H4 (cell line): Measurements from ENCODE around the gene RXRB. TPM values are rescaled to one million over a fixed set of nuclear protein-coding genes. Genes with fewer than 3 reads are reported as not detected.

ENCODE experiments used
- DNase-seq: peaks from one replicate; pipeline ENCODE4 v3.0.0-alpha.2; 2015; ENCODE audit warnings: low spot score
- total RNA-seq: library from RNA; depleted of rRNA; stranded (reverse); fragments of >200 nt; shearing (Covaris generic); gene quantifications from 2 replicates; pipeline ENCODE4 v1.2.3, GENCODE V29; 2014

The RXRB gene
- total RNA-seq, 1 experiment from 2014 or later: 7.8 TPM

DNA sequence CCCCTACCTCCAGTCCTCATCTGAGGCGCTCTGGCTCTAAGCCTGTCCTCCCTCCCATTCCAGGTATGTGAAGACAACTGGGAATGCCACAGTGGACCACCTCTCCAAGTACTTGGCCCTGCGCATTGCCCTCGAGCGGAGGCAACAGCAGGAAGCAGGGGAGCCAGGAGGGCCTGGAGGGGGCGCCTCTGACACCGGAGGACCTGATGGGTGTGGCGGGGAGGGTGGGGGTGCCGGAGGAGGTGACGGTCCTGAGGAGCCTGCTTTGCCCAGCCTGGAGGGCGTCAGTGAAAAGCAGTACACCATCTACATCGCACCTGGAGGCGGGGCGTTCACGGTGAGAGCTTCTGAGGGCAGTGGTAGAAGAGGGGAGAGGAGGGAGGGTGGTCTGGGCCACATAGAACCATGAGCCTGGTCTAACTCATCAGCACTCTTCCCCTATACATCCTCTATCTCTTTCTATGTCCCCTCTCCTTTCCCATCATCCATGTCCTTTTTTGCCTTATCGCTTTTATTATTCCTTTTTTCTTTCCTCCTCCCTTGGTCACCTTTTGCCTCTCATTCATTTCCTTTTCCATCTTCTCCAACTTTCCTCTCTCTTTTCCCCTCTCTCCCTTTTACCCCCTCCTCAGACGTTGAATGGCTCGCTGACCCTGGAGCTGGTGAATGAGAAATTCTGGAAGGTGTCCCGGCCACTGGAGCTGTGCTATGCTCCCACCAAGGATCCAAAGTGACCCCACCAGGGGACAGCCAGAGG, 11.4 kb upstream of the RXRB start:
- DNase-seq: no peak

DNA sequence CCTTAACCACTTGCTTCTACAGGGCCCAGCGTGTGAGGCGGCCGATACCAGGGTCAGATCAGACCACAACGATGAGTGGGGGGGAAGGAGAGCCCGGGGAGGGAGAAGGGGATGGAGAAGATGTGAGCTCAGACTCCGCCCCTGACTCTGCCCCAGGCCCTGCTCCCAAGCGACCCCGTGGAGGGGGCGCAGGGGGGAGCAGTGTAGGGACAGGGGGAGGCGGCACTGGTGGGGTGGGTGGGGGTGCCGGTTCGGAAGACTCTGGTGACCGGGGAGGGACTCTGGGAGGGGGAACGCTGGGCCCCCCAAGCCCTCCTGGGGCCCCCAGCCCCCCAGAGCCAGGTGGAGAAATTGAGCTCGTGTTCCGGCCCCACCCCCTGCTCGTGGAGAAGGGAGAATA, 10.7 kb upstream of the RXRB start:
- DNase-seq: no peak

DNA sequence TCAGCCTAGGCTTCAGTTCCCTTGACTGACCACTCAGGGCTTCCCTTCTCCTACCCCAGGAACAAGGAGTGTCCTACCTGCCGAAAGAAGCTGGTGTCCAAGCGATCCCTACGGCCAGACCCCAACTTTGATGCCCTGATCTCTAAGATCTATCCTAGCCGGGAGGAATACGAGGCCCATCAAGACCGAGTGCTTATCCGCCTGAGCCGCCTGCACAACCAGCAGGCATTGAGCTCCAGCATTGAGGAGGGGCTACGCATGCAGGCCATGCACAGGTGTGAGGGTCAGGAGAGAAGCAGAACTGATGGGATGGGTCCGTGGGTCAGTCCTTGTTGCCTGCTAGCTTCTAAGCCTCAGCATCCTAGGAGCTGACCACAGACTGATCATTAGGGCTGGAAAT, 9.4 kb upstream of the RXRB start:
- no peak for DNase-seq

DNA sequence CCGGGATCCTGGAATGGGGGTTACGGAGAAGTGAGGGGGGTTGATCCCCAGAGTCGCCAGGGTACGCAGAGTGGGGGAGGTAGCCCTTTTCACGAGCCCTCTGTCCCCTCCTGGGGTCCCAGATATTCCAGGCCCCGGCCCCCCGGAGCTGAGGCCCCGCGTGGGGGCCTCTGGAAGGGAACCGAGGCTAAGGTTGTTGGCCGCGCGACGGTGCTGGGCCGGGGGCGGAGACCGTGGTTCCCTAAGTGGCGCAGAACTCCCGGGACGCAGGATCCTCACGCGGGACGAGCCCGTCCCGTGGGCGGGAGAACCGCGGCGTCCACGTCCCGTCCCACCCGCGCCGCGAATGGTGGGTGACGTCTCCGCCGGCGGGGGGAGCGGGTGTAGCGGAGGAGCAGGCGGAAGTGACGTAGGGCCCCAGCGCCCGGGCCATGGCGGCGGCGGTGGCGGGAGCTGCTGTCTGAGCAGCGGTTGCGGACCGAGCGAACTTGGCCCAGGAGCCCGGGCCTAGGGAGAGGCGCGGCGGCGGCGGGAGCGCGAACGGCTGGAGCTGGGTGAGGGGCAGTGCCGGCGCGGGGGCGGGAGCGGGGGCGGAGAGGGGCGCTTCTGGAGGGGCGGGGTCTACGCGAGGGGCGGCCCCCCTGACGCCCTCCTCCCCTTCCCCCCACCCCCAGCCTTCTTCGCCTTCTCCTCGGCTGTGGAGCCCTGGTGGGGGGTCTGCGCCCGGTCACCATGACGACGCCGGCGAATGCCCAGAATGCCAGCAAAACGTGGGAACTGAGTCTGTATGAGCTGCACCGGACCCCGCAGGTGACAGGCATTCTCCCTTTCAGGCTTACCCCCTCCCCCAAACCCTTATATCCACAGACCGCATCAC, 7.9 kb upstream of the RXRB start, which contains the start of gene RING1:
Gene RING1, plus strand, starts transcription at position 410 of the 877 bp plus-strand sequence. Its CDS starts 323 bp downstream, at position 733.
- DNase-seq: peak; percentile 64

DNA sequence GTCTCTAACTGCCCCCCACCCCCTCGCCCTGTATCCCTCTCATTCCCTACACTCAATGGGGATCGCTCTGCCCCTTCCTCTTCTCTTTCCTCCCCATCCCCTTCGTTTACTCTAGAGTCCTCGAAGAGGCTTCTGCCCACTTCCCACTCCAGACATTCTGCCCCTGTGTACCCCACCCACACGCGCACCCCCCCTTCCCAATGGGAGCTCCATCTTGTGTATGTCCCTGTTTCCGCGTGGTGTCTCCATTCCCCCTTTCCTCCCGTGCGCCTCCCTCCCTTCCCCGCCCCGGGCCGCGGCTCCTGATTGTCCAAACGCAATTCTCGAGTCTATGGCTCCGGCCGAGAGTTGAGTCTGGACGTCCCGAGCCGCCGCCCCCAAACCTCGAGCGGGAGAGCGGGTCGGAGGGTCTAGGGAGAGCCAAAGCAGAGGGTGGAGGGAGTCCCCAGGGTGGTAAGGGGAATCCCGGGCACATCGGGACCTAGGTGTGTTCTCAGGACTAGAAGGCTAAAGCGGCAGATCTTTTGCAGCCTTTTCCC, 7.2 kb upstream of the RXRB start:
- DNase-seq: no peak

DNA sequence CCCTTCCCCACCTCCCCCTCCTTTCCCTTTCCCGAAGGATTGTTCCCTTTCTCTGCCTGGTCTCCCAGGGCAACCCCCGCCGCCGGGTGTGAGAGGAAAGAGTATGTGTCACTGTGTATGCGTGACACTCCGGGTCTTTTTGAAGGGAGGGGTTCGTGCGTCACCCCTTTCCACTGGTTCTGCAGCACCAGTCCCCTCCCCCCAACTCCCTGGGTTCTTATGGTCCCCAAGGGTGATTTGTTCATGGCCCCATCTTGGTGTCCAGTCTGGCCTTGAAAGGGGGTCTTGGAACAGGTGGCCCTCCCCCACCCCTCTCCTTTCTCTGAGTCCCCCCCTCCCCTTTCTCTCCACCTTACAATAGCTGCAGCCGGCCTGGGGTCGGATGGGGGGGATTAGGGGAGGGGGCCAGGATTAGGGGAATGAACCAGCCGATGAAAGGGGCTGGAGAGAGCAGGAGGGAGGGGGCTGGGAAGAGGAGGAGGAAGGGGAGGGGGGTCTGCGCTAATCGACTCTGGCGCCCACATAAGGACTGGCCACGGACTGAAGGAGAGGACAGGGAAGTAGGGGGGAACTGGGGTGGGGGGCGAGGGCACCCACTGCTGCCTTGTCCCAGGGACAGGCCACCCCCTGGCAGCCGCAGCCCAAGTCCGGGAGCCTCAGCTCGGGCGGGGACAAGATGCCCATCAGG, 6.5 kb upstream of the RXRB start:
- DNase-seq: peak; percentile 74

DNA sequence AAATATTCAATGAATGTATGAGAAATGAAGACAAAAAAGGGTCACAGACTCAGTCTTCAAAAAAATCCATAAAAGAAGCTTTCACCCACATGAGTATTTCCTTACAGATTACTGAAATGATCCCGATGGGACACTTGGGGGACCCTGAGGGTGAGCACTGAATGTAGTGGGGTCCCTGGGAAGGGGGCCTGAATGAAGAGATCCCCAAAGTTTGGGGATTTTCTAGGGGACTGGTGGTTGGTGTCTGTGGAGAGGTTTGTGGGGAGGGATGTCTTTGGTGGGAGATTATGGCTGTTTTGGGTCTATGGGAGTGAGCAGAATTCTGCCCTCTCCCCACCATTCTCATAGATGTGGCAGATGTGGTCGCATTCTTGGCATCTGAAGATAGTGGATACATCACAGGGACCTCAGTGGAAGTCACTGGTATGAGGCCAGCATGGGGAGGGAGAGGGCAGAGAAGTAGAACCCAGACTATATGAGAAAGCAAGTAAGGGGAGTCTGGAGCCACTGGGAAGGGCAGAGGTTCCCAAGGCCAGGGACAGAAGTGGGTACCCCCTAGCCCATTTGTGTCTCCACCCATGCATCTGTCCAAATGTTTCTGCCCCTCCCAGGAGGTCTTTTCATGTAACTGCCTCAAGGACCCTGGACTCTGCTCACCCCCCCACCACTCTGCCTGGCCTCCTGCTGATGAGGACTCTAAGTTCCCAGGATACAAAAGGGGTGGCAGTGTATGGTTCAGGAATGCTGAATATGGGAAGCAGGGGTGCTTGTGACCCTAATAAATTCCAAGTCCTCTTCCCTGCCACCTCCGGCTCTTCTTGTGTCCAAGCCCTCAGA, 5.8 kb upstream of the RXRB start:
- no peak for DNase-seq

DNA sequence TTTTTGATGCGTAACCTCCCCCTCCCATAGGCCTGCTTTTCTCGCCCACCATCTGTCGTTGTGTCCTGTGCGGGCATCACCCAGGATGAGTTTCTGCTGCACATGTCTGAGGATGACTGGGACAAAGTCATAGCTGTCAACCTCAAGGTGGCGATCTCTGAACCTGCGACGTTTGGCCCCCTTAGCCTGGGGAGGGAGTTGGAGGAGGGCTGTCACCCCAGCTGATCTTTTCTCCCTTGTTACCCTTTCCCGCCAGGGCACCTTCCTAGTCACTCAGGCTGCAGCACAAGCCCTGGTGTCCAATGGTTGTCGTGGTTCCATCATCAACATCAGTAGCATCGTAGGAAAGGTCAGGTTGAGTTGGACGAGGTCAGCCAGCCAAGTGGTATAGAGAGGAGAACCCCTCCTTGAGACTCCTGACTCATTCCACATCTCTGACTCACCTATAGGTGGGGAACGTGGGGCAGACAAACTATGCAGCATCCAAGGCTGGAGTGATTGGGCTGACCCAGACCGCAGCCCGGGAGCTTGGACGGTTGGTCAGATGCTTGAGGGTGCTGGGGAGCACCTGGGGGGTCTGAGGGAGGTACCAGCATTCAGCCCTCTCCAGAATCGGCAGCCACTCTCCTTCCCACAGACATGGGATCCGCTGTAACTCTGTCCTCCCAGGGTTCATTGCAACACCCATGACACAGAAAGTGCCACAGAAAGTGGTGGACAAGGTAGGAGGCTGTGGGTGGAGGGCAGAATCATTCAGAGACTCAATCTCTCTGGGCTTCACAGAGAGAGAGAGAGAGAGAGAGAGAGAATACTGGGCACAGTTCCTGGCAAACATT, 4.9 kb upstream of the RXRB start:
- DNase-seq: peak; percentile 68

DNA sequence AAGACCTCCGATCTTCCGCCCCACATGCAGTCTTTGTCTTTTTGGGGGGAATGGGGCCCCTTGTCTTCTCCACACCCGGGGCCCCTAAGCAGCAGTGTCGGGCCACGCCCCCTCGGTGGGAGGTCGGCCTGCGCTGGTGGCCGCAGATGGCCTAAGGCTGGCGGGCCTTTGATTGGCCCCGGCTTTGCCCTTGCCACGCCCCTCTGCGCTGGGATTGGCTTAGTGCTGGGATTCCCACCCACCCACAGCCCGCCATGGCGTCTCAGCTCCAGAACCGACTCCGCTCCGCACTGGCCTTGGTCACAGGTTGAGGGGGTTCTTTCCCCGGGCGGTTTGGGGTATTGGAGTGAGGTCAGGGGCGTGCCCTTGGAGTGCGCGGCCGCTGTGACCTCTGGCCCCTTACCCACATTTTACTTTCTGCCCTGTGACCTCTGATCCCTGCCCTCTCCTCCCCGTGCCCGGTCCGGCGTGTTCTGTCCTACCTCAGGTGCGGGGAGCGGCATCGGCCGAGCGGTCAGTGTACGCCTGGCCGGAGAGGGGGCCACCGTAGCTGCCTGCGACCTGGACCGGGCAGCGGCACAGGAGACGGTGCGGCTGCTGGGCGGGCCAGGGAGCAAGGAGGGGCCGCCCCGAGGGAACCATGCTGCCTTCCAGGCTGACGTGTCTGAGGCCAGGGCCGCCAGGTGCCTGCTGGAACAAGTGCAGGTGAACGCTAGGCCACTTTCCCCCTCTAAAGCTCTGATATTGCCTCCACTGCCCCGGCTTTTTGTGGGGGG, 4.1 kb upstream of the RXRB start, which contains the start of gene HSD17B8:
Gene HSD17B8, plus strand, starts transcription at position 241 of the 776 bp plus-strand sequence. Its CDS starts 14 bp downstream, at position 255.
- peak; percentile 62 for DNase-seq

DNA sequence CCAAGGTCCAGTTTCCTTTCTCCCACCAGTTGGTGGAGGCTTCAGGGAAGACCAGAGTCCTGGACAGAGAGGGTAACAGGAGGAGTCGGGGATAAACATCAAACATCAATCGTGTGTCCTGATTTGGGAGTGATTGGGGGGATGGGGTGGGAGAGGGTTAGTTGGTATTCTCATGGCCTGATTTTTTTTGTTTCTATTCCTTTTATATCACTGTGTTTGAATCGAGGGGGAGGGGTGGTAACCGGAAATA, 3.6 kb upstream of the RXRB start:
- DNase-seq: no peak

DNA sequence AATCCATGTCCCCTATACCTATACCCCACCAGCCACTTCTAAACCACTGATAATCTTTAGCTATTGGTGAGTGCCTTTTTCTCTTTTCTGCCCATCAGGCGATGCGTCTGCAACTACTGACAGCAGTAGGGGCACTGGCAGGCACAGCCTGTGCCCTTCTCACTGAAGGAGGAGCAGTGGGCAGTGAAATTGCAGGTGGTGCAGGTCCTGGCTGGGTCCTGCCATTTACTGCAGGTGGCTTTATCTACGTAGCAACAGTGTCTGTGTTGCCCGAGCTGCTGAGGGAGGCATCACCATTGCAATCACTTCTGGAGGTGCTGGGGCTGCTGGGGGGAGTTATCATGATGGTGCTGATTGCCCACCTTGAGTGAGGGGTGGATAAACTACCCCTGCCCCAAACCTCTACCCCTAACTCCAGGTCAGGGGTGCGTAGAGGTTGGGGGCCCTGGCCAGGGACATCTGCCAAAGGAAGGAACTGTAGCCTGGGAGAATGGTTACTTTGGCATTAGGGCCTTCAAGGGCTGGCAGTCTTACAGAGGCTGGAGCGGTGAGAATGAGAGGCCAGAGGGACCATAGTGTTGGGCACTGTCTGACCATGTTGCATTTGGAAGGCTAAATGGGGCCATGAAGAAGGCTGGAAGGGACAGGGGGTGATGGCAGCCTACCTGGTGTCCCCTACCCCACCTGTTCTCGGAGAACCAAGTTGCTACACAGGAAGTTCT, 3.1 kb upstream of the RXRB start:
- no peak for DNase-seq

DNA sequence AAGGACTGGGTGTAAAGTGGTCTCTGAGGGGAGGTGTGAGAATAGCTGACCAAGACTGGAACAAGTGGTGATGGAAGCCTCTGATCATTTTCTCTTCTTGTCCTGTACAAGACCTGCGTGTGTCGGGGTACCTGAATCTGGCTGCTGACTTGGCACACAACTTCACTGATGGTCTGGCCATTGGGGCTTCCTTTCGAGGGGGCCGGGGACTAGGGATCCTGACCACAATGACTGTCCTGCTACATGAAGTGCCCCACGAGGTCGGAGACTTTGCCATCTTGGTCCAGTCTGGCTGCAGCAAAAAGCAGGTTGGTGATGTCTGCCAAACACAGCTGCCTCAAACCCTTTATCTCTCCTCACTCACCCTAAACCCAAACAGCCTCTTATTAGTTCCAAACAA, 2.3 kb upstream of the RXRB start:
- DNase-seq: no peak

DNA sequence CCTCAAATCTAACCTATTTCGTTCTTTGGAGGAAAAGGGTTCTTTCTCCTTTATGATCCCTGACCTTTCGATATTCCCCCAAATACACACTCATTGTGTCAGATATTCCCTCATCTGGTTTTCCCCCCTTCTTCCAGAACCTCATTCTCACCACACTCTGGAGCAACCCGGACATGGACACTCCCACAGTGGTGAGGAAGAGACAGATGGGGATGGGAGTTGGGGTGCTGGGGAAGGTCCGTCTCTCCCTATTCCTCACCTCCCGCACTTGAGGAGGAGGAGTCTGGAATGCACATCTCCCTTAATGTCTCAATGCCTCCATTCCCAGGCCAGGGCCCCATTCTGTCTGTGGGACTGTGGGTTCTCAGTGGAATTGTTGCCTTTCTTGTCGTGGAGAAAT, 1.5 kb upstream of the RXRB start:
- DNase-seq: no peak

DNA sequence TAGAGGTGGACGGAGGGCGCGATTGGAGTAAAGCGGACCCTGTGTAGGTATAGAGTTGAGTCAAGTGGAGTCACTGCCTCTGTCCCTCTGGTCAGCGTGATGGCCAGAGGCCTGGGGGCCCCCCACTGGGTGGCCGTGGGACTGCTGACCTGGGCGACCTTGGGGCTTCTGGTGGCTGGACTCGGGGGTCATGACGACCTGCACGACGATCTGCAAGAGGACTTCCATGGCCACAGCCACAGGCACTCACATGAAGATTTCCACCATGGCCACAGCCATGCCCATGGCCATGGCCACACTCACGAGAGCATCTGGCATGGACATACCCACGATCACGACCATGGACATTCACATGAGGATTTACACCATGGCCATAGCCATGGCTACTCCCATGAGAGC, 681 bp upstream of the RXRB start:
- no peak for DNase-seq

DNA sequence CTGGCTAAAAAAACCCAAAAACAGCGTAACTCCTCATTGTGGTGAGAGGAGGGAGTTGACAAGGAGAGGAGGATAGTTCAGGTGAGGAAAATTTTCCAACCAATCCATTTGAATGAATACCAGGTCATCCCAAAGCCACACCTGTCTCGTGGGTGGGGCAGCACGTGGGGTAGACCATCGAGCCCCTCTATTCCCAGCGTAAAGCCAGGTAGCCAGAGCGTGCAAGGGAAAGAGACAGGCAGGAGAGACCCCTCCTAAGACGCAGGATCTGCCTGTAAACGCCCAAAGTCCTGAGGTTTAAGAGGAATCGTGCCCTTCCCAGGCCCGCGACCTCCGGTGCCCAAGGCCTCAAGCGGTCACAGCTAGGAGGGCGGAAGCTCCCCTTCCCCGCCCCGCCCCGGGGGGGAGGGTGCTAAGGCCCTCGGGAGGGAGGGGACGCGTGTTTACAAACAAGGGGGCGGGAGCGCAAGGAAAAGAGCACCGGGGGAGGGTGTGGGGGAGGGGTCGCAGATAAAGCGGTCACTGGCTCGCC, 712 bp downstream of the RXRB start:
- DNase-seq: peak; percentile 66

DNA sequence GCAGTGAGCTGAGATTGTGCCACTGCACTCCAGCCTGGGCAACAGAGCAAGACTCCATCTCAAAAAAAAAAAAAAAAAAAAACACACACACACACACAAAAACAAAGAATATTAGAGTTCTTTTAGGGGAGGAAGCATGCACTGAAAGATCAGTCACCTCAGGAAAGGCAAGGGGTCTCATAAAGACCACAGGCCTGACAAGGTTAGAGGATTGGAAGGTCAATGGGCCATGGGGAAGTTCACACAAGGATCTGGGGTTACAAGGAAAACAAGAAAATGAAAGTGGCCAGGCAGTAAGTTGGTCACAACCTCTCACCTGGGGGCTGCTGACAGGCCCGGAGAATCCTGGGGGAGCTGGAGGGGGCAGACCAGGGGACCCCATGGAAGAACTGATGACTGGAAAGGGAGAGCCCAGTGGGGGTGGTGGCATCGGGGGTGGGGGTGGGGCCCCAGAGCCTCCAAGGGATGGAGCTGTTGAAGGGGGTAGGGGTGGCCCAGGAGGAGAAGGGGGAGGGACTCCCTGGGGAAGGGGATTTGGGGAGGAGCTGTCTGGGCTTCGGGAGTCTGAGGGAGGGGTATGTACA, 1.5 kb downstream of the RXRB start:
- DNase-seq: no peak

DNA sequence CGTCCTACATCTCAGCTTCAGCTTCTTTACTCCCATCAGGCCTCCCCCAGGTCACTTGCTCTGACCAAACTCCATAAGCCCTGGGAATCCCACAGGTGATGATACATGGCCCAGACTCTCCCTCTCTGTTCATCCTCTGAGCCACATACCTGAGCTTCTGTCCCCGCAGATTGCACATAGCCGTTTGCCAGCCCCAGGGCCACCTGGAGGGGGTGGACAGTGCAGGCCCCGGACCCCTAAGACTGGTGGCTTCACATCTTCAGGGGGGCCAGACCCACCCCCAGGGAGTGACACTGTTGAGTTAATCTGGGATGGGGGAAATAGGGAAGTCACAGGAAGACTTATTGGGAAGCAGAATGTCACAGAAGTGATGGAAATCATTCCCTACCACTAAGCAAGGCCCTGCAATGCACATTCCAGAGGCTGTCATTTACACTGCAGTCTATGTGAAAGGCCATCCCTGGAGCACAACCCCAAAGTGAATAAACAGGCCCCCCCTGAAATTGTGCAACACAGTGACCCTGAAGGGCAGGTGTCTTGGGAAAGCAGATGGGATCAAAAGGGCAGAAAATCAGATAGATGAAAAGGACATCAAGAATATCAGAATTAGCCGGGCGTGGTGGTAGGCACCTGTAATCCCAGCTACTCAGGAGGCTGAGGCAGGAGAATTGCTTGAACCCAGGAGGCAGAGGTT, 2.2 kb downstream of the RXRB start:
- DNase-seq: no peak
